ENCODE data around the gene LEPR.
A peak's percentile ranks its signal among the peaks of the same experiment; 100 is the strongest.

The LEPR gene

DNA sequence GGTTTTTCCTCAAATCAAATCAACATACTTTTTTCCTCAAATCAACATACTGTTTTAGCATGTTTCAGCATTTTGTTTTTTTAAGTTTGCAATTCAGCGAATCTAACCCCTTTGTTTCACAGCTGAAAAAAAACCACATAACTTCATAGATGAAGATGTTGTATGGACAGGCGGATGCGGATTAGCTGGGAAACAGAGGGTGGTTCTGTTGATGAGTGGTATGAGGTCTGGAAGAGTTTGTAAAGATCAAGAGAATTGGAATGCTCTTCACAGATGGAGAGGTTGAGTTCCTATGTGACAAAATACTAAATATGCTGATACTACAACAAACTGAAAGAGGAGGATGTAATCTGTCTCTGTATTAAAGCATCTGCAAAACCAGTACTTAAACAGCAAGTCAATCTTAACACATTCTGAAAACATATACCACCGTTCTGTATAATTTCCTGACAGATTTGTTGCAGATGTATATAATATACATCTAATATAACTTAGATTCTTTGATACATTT, 10.6 kb upstream of the LEPR start:
- DNase-seq: no peak

- DNase-seq: no peak
Observed at GRCh38 chr1:65412256-65412983, 8.0 kb upstream of the LEPR start.

GRCh38 chr1:65412984-65413375, 7.5 kb upstream of the LEPR start:
- DNase-seq: no peak

DNA sequence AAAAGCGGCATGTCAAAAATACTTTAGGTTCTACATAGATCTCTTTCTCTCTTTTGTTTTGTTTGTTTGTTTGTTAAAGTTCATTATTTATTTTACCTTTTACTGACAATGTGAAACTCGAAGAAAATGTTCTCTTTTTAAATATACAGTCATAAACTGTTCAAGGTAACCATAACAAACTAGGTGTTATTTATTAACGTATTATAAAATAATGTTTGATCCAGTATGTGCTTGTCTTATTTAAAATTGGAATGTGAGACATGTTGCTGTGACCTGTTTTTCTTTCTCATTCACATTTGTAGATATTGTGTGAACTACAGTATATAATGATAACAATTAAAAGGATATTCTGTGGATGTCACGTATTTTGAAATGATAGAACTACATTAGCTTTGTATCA, 5.9 kb upstream of the LEPR start:
- DNase-seq: no peak

DNA sequence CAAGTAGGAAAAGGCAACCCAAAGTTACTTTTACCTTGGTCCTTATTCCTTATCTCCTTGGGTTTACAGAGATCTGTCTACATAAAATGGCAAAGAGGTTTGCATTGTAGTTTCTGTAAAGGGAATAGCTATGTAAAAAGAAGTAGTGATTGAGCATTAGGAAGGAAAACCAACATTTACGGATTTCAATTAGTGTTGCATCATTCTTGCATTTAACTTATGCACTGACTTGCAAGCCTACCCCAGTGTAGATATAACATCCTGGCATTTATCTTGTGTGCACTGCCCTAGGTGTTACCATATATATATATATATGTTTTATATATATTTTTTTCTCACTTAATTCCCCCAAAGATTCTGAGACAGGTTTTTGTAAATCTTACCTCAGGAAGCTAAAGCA, 3.7 kb upstream of the LEPR start:
- DNase-seq: no peak

DNA sequence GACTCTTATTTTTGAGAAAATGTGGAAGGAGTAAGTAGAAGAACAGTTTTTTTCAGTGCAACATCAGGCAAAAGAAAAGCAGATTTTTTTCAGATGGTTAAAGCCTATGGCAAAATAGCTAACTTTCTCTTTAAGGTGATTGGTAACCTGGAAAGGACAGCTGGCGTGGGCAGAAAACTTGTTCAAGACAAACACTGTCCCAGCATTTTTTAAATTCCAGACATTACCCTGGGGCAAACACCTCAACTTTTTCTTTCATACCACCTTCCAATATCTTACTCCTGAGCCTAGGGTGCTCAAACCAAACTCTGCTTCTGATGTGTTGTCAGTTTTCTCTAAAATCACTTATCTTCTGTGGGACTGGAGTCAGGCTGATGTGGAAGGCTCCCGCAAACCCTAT, 2.7 kb upstream of the LEPR start:
- no peak for DNase-seq

DNA sequence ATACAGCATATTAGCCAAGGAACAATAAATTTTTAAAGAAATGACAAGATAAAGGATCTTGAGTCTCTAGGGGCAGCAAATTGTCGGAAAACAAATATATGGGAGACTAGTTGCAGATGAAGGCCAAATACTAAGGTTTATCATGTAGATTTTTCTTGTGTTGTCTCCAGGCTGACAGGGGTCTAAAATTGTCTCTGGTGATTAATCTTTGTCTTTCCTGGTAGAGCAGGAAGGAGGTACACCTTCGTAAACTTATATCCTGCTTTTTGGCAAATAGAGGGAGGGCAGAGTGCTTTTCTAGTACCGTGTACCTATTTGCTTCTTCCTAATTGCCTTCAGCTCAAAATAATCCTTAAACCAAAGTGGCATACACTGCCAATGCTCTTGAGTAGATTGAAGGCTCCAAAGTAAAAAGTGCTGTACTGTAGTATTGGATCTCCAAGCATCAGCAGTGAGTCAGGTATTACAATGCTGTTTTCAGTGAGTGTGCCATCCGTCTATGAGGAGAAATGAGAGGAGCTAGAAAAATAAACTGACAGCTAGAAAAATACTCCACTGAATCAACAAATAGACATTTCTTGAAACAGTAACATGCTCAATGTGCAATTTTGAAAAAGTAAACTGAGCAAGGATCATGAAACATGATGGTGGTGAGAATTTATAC, 1.8 kb upstream of the LEPR start:
- DNase-seq: no peak

DNA sequence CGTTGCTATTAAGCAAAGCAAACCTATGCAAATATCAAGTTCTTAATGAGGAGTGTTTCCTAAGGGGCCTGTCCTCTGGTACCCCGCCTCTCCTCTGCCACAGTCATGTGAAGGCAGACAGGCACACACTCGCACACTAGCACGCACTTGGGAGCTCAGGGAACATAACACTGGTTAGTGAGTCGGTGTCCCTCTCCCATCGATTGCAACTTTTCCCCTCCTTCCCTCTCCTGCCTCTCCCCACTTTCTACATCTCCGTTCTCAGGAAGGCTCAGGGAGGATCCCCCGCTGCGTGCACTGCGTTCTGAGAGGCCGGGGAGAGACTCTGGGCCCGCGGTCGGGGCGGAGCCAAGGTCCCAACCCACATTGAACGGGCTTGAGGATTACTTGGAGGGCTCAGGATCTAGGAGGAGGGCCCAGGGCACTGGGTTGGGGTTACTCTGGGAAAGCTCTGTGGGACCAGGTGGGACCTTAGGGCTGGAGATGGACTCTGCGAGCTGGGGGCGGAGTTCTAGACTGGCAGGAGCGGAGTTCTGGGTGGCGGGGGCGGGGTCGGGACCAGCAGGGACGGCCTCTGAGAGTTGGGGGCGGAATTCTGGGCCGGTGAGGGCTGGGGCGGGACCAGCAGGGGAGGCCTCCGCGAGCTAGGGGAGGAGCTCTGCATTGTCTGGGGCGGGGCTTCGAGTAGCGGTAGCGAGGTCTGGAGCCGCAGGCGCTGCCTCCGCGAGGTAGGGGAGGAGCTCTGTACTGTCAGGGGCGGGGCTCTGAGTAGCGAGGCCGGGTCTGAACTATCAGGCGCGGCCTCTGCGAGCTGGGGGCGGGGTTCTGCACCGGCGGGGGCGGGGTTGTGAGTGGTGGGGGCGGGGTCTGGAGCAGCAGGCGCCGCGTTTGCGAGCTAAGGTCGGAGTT, 533 bp upstream of the LEPR start:
- peak; percentile 70 to 77 for DNase-seq

DNA sequence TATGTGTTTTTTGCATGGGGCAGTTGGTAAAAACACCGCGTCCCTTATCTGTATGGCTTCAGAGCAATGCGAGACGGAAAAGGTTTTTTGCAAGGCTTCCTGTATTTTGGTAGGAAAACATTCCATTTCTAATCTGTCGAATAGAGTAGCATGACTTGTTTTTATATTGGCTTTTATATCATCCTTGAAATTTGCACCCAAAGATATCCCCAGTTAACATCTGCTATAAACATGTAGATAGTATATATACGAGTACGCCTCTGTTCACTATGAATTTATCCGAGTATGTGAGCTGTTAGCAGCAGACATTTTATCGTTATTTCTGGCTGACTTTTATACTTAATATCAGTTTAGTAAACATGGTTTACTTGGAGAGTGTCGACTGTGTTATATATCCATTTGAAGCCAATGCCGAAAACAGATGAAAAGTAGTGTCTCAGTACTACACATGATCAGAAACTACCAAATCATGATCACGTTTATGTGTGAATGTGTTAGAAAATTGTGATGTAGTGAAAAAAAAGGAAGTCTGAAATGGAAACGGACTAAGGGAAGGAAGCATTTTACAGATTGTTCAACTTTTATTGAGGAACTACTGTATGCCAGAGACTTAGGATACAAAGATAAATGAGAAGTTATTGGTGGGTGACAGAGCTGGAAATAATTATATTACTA, 1.0 kb downstream of the LEPR start:
- no peak for DNase-seq

DNA sequence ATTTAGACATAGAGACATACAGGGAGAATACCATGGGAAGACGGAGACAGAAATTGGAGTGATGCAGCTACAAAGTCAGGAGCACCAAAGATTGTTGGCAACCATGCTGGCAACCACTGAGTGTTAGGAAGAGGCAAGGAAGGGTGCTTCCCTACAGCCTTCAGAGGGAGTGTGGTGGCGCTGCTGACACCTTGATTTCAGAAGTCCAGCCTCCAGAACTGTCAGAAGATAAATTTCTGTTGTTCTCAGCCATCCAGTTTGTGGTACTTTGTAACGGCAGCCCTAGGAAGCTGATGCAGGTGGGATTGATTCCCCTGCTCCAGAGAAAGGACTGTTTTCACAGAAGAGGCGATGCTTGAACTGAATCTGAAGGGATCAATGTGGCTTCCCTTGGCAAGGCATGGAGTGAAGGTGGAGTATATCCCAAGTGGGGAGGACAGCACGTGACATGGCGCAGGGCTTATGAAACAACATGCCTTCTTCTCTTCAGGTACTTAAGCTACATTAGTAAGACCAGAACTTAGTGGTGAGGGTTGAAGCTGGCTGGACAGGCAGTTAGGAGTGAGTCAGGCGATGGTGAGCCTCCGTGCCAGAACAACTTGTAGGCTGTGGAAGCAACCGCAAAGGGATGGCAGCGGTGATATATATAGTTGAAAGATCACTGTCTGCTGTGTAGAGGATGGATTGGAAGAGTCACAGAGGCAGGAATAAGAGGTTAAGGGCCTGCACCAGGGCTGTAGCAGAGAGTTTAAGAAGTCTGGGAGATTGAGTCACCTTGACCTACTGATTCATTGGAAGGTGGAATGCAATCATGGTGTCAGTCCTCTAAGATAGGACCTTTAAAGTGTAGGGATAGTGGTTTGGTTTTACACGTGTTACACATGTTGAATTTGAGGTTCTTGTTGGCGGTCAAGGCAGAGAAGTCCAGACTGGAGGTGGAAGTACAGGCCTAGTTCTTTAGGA, 2.1 kb downstream of the LEPR start:
- no peak for DNase-seq

DNA sequence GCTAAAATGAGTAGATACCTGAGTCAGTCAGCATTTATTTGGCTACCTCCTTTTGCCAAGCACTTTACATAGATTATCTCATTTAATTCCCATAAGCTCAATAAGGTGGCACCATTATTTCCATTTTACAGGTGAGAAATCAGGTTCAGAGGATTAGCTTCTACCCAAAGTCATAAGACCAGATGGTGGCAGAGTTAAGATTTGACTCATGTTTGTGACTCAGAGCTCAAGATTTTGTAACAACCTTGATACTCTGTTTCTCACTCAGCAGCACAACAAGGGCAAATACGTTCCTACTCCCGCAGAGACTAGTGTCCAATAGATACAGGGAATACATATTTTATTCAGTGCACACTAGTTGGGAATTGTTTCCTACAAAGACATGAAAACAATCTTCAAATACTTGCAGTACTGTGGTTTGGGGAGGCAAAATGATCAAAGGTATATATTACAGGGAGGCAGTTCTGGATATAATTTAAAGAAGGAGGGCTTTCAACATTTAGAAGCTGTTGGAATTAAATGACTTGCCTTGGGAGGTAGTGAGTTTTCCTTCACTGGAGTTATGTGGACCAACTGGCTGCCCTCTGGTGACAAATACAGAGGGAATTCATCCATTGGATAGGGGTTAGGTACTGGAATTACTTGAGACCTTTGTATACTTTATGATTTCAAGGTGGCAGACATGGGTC, 3.6 kb downstream of the LEPR start:
- DNase-seq: no peak

DNA sequence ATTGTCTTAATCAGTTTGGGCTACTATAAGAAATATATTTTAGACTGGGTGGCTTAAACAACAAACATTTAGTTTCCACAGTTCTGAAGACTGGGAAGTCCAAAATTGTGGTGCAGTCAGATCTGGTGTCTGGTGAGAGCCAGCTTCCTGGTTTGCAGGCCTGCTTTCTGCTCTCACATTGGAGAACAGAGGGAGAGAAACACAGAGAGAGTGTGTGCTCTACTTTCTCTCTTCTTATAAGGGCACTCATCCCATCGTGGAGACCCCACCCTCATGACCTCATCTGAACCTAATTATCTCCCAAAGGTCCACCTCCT, 4.1 kb downstream of the LEPR start:
- DNase-seq: no peak

GRCh38 chr1:65425006-65425405, 4.5 kb downstream of the LEPR start:
- no peak for DNase-seq

- no peak for DNase-seq
Observed at GRCh38 chr1:65425697-65426096, 5.2 kb downstream of the LEPR start.

DNA sequence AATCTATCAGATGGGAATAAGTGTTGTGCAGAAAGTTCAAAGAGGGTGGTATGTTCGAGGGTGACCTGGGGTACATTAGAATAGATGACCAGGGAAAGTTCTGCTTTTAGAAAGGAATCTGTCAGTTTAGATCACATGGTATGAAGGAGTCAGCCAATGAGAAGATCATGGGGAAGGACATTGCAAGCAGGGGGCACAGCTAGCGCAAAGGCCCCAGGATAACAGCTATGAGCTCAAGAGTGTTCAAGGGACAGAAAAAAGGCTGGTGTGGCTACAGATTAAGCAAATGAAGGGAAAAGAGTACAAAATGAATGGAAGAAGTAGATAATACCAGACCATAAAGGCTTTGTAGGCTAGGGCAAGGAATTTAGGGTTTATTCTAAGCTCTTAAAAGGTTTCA, 8.6 kb downstream of the LEPR start:
- DNase-seq: no peak

- DNase-seq: no peak
Observed at GRCh38 chr1:65429806-65430205, 9.3 kb downstream of the LEPR start.

DNA sequence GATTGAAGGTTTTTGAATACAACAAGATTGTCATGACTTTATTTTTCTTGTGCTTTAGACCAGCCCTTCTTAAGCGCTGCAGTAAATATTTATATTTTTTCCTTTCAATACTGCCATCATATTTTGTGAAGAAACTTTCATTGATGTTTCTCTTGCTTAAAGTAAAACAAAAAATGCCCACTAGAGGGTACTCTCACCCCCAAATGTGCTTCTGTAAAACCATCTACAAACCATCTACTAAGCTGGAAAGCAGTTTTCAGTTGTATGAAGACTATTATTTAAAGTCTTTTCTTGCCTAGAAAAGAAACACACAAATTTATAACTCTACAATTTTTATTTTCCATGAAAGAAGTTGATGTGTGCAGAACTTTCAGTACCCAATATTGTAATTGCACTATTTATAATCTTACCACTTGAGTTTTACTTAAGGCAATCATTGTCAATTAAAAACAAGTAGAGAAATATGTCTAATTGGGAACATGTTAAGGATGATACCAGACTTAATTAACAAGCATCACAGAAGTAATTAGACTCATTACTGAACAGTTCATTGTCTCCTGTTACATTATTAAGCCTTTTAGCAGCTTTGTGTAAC, 10.7 kb downstream of the LEPR start:
- DNase-seq: no peak

- DNase-seq: no peak
Observed at GRCh38 chr1:65432918-65433317, 12.4 kb downstream of the LEPR start.

DNA sequence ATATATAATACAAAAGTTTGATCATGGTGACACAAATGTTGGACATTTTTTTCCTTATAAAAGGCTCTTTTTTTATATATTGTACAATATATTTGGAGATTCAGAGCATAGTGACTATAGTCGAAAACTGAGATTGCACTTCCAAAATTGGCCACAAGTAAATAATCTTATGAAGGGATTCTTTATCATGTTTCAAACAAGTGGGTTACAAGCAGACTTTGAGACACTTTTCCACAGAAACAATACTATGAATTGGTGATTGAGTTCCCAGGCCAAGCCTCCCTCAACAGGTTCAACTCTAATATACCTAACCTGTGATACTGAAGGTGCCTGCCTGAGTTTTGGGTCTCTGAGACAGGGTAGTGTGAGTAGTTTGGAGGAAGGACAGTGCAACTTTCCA, 13.8 kb downstream of the LEPR start:
- DNase-seq: no peak

DNA sequence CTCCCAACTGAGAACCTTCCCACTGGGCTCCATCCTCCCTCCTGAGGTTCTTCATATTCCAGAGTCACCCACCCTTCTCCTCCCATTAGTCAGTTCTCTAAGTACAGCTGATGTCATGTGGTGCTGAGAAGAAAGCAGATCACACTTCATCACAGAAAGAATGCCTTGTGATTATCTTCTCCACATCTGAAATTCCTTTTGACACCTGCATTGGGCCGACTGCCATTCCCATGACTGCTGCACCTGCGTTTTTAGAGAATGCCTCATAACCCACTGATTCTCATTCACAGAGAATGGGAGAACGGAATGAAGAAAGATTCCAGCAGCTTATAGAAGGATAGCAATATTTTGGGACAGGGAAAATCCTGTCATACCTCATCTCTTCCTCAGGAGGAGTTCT, 14.3 kb downstream of the LEPR start:
- no peak for DNase-seq

- DNase-seq: no peak
Observed at GRCh38 chr1:65435987-65436386, 15.5 kb downstream of the LEPR start.
